K562 (cell line): ENCODE results near the gene ZNRF3. TPM values are rescaled to one million over a fixed set of nuclear protein-coding genes. Genes with fewer than 3 reads are reported as not detected.

Experiments used
- ATAC-seq: fragments of 200-7000 bp; cut with Tn5 transposase; 3 replicates; pipeline ENCODE4 v1.9.1; 2020; ENCODE audit warnings: moderate library complexity
- BruUV-seq: library from RNA; stranded (reverse); fragments of 400-500 nt; replicated peaks from 2 replicates; lab custom pipeline; 2021; lab: Mats Ljungman, UMichigan
- CTCF ChIA-PET: fragments of 300-600 bp; formaldehyde crosslinking; extraction: SDS; loops from one replicate; lab custom pipeline; 2021; ENCODE audit warnings: low intra/inter-chr PET ratio; lab: Yijun Ruan, JAX
- POLR2A ChIA-PET: fragments of 300-600, 350-650 bp; sonication (Branson Sonifier 250); formaldehyde crosslinking; extraction: SDS; loops from one replicate; lab custom pipeline; 2021; ENCODE audit warnings: antibody characterized with exemption, inconsistent platforms; lab: Yijun Ruan, JAX
- DNase-seq, 4 experiments: peaks; one replicate each; pipeline versions ENCODE4 v3.0.0 to v3.0.0-alpha.2; 2011 to 2018; ENCODE audit warnings: low spot score in 3 of 4, mixed read lengths in 3 of 4; ENCODE audit errors: extremely low read depth in 1 of 4
- FAIRE-seq: peaks from 2 replicates; lab custom pipeline; 2011; peaks lifted over from hg19 to GRCh38; lab: Jason Lieb, UNC
- H2AFZ ChIP-seq: 2 replicates; pipeline ENCODE4 v1.6.0; 2011; ENCODE audit warnings: low read depth, low read length, control low read depth, inconsistent platforms
- H3K27ac ChIP-seq: fragments of 200-600 bp; 3 replicates; pipeline ENCODE4 v1.8.0; 2011; ENCODE audit warnings: low read depth, mild to moderate bottlenecking, control low read depth, inconsistent platforms, low read length, moderate library complexity, mixed read lengths; ENCODE audit errors: extremely low read depth
- H3K27me3 ChIP-seq, 2 experiments: fragments of 300-600 bp in 1 of 2; 2 replicates in 1 of 2; 3 replicates in 1 of 2; pipeline versions ENCODE4 v1.6.0 to v1.8.0; 2011; ENCODE audit warnings: inconsistent platforms in 2 of 2, low read length in 2 of 2, mild to moderate bottlenecking in 1 of 2, mixed read lengths in 1 of 2, moderate library complexity in 1 of 2; ENCODE audit not compliant: control insufficient read depth in 2 of 2, insufficient read depth in 2 of 2
- H3K36me3 ChIP-seq: fragments of 300-600 bp; 3 replicates; pipeline ENCODE4 v1.8.0; 2011; ENCODE audit warnings: mild to moderate bottlenecking, low read length, inconsistent platforms; ENCODE audit not compliant: control insufficient read depth, insufficient read depth
- H3K4me1 ChIP-seq, 2 experiments: fragments of 200-600 bp in 1 of 2; replicated peaks in 1 of 2; 2 replicates in 1 of 2; 3 replicates in 1 of 2; pipeline versions ENCODE4 v1.5.1 to v1.8.0; 2011; ENCODE audit warnings: inconsistent platforms in 2 of 2, low read length in 2 of 2, mild to moderate bottlenecking in 1 of 2, mixed read lengths in 1 of 2, moderate library complexity in 1 of 2; ENCODE audit not compliant: control insufficient read depth in 2 of 2, insufficient read depth in 2 of 2
- H3K4me2 ChIP-seq: 2 replicates; pipeline ENCODE4 v1.6.1; 2011; ENCODE audit warnings: low read length, control low read depth, inconsistent platforms, mixed read lengths; ENCODE audit not compliant: insufficient read depth
- H3K4me3 ChIP-seq: fragments of 200-600 bp; sonication (generic), shearing (Covaris generic); 2 replicates; pipeline ENCODE4 v1.5.1; 2016; ENCODE audit warnings: control low read depth, inconsistent platforms
- H3K79me2 ChIP-seq: fragments of 200-600 bp; 3 replicates; pipeline ENCODE4 v1.8.0; 2011; ENCODE audit warnings: low read length, inconsistent platforms; ENCODE audit not compliant: control insufficient read depth, insufficient read depth
- H3K9ac ChIP-seq, 2 experiments: 2 replicates each; pipeline versions ENCODE4 v1.6.0 to v1.6.1; 2011; ENCODE audit warnings: low read depth in 2 of 2, low read length in 2 of 2, control low read depth in 1 of 2, inconsistent platforms in 1 of 2, mild to moderate bottlenecking in 1 of 2, mixed read lengths in 1 of 2; ENCODE audit not compliant: insufficient read depth in 1 of 2
- H3K9me1 ChIP-seq: one replicate; pipeline ENCODE4 v1.6.0; 2011; ENCODE audit warnings: inconsistent platforms, mild to moderate bottlenecking, low read length, moderate library complexity; ENCODE audit not compliant: control insufficient read depth, insufficient read depth
- H3K9me3 ChIP-seq: replicated peaks from 2 replicates; pipeline ENCODE4 v1.5.1; 2011; ENCODE audit warnings: low read depth, low read length, inconsistent platforms; ENCODE audit not compliant: control insufficient read depth, insufficient read depth
- H4K20me1 ChIP-seq: replicated peaks from 2 replicates; pipeline ENCODE4 v1.6.1; 2011; ENCODE audit warnings: low read length, inconsistent platforms, mixed read lengths; ENCODE audit not compliant: control insufficient read depth, insufficient read depth
- CAMTA2 ChIP-seq: fragments of 250-450 bp; sonication (Bioruptor Pico); conservative IDR thresholded peaks from 2 replicates; pipeline ENCODE4 v1.5.1; 2022
- ELF4 ChIP-seq: fragments of 450-650 bp; formaldehyde crosslinking; IDR thresholded peaks from 2 replicates; pipeline ENCODE4 v1.4.0; 2022; ENCODE audit warnings: missing genetic modification characterization
- MAZ ChIP-seq, 2 experiments: fragments of 450-650 bp in 1 of 2; sonication (generic) in 1 of 2; formaldehyde crosslinking; IDR thresholded peaks in 1 of 2; conservative IDR thresholded peaks in 1 of 2; 2 replicates each; pipeline versions ENCODE4 v1.4.0 to v1.5.0; 2020; ENCODE audit warnings: mild to moderate bottlenecking in 1 of 2, missing genetic modification reagents in 1 of 2
- NCOA2 ChIP-seq, 2 experiments: fragments of 450-650 bp; IDR thresholded peaks; 2 replicates each; pipeline ENCODE4 v1.6.1; 2018; ENCODE audit warnings: mild to moderate bottlenecking in 2 of 2, moderate library complexity in 1 of 2; ENCODE audit not compliant: partially characterized antibody in 2 of 2
- RFX7 ChIP-seq: fragments of 250-450 bp; sonication (Bioruptor Pico); IDR thresholded peaks from 2 replicates; pipeline ENCODE4 v1.5.1; 2021; ENCODE audit warnings: mild to moderate bottlenecking
- SETDB1 ChIP-seq: IDR thresholded peaks from one replicate; pipeline ENCODE4 v1.6.1; 2012; ENCODE audit warnings: low read length, control low read depth, inconsistent platforms
- YY1 ChIP-seq, 3 experiments: IDR thresholded peaks; 2 replicates each; pipeline ENCODE4 v1.6.1; 2011; ENCODE audit warnings: low read length in 2 of 3, mild to moderate bottlenecking in 2 of 3, moderate library complexity in 2 of 3, borderline replicate concordance in 1 of 3, control low read depth in 1 of 3, low read depth in 1 of 3; ENCODE audit not compliant: insufficient read depth in 3 of 3, insufficient replicate concordance in 2 of 3, control insufficient read depth in 1 of 3, insufficient read length in 1 of 3; ENCODE audit errors: extremely low read depth in 1 of 3
- WGBS: fragments of 100-300 bp; shearing (Covaris generic); methylation state at CpG from one replicate; pipeline ENCODE4 v1.1.6; 2016; ENCODE audit warnings: low coverage, mixed read lengths; ENCODE audit not compliant: insufficient coverage; ENCODE audit errors: missing lambda C conversion rate; 5-methylcytosine and 5-hydroxymethylcytosine counted together
- in situ Hi-C: fragments of 300-500 bp; cut with MboI; formaldehyde crosslinking; loops from 4 replicates; pipeline ENCODE4 v1.15.0; 2018; ENCODE audit warnings: inconsistent platforms, mixed read lengths
- intact Hi-C: fragments of 100-400 bp; cut with micrococcal nuclease; formaldehyde crosslinking; loops from 2 replicates; pipeline ENCODE4 v1.14.2; 2022
- polyA plus RNA-seq, 8 experiments: library from polyadenylated mRNA; depleted of rRNA in 4 of 8; stranded (reverse) in 5 of 8; unstranded in 3 of 8; fragments of >200 nt; fragmentation: Nextera tagmentation in 2 of 8; fragmentation: Illumina TruSeq in 1 of 8; extraction: Ambion mirVana in 2 of 8; extraction: Trizol in 1 of 8; gene quantifications; 2 replicates each; pipeline versions ENCODE4 v1.2.1 to v1.2.3, GENCODE V29; 2011 to 2014; ENCODE audit warnings: inconsistent platforms in 1 of 8, missing spikeins in 1 of 8
- total RNA-seq, 7 experiments: library from RNA; depleted of rRNA in 6 of 7; stranded (reverse); fragments of >200 nt in 6 of 7; fragmentation: Illumina TruSeq in 2 of 7; extraction: Trizol in 2 of 7; gene quantifications; 2 replicates each; pipeline versions ENCODE4 v1.2.1 to v1.2.3, GENCODE V29; 2011 to 2021; ENCODE audit warnings: low replicate concordance in 1 of 7
- TF ChIP-seq, protein P1 (sequence below): IDR thresholded peaks from 3 replicates; pipeline ENCODE4 v1.6.1; 2011; ENCODE audit warnings: borderline replicate concordance, mild to moderate bottlenecking, moderate library complexity; ENCODE audit not compliant: insufficient read length; ENCODE audit errors: extremely low read depth
- TF ChIP-seq, protein P2 (sequence below): fragments of 450-650 bp; IDR thresholded peaks from 2 replicates; pipeline ENCODE4 v1.6.1; 2016; ENCODE audit warnings: low read depth

Gene ZNRF3
- total and polyA plus RNA-seq, 9 of the 15 experiments (the other 6 are each of a cell fraction or from before 2014, with no cell fraction given): 0.41 to 5.9 (median 1.7) TPM

DNA sequence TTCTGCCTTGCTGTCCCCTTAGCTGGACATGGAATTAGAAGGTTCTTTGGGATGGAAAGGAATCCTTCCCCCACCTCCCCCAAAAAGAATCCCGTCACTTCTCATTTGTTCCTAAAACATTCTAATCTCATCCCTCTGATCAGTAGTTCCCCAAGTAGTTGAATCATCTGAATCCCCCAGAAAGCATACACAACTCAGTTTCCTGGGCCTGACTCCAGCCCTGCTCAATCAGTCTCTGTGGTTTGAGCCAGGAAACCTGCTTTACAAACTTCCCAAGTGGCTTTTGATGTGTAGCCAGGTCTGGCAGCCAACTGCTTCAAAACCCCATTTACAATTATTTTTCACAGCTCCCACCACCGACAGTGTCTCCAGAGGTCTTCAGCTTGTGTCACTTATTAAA is 158.0 kb downstream of the ZNRF3 start:
- Histone ChIP-seq H4K20me1 (no peaks in the 10 kb centered on the region), H3K4me3 (no peak overlapping the region), H3K9ac (no peak overlapping the region), H3K4me1 (no peaks in the 10 kb centered on the region; a peak in 1 of 5 replicates), H3K9me1 (no peaks in the 10 kb centered on the region), H2AFZ (no peak overlapping the region), H3K27ac (no peak overlapping the region), H3K27me3 (no peaks in the 10 kb centered on the region), H3K79me2 (no peaks in the 10 kb centered on the region), H3K36me3 (peaks cover 20% of the 10 kb centered on the region; the same call in 2 of the 3 replicates), H3K9me3 (no peaks in the 10 kb centered on the region), H3K4me2 (no peak overlapping the region)
- in situ Hi-C loops: no loop called here
- ChIA-PET CTCF (interaction anchor here (1.4 to 3.1 kb wide), 3 partner anchors 186 to 1020 kb away, joined by 3 to 33 read pairs (median 8); no protein-coding TSS in a partner anchor), POLR2A (interaction anchor here (1.0 to 1.4 kb wide), 2 partner anchors 8 to 111 kb away, joined by 5 to 7 read pairs; no protein-coding TSS in a partner anchor)
- WGBS: 44% methylated on average over 1 of the region's 2 CpGs
- intact Hi-C loops: loop anchor here (5.0 kb wide), 2 partner anchors 206 to 439 kb away; no protein-coding TSS in a partner anchor
- no TSS peak for BruUV-seq
- FAIRE-seq (no peak), ATAC-seq (no peak), DNase-seq (no peak)
- TF ChIP-seq ELF4 (CRISPR knock-in tag) (no peak), CAMTA2 (CRISPR knock-in tag) (no peak), MAZ (CRISPR knock-in tag; conservative IDR thresholded peaks at IDR 0.05 in 1 of 2, IDR thresholded peaks at IDR 0.05 in 1 of 2) (no peak), RFX7 (CRISPR knock-in tag) (no peak), SETDB1 (no peak), YY1 (IDR thresholded peaks at IDR 0.05; ENCODE audit: borderline replicate concordance in 1 of 3, control insufficient read depth in 1 of 3, extremely low read depth in 1 of 3, insufficient read depth in 3 of 3, insufficient read length in 1 of 3, insufficient replicate concordance in 2 of 3, low read depth in 1 of 3, low read length in 2 of 3) (no peak), NCOA2 (IDR thresholded peaks at IDR 0.05; ENCODE audit: partially characterized antibody in 2 of 2) (no peak)
- TF ChIP-seq, protein P1, sequence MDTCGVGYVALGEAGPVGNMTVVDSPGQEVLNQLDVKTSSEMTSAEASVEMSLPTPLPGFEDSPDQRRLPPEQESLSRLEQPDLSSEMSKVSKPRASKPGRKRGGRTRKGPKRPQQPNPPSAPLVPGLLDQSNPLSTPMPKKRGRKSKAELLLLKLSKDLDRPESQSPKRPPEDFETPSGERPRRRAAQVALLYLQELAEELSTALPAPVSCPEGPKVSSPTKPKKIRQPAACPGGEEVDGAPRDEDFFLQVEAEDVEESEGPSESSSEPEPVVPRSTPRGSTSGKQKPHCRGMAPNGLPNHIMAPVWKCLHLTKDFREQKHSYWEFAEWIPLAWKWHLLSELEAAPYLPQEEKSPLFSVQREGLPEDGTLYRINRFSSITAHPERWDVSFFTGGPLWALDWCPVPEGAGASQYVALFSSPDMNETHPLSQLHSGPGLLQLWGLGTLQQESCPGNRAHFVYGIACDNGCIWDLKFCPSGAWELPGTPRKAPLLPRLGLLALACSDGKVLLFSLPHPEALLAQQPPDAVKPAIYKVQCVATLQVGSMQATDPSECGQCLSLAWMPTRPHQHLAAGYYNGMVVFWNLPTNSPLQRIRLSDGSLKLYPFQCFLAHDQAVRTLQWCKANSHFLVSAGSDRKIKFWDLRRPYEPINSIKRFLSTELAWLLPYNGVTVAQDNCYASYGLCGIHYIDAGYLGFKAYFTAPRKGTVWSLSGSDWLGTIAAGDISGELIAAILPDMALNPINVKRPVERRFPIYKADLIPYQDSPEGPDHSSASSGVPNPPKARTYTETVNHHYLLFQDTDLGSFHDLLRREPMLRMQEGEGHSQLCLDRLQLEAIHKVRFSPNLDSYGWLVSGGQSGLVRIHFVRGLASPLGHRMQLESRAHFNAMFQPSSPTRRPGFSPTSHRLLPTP: no peak
- TF ChIP-seq, protein P2, sequence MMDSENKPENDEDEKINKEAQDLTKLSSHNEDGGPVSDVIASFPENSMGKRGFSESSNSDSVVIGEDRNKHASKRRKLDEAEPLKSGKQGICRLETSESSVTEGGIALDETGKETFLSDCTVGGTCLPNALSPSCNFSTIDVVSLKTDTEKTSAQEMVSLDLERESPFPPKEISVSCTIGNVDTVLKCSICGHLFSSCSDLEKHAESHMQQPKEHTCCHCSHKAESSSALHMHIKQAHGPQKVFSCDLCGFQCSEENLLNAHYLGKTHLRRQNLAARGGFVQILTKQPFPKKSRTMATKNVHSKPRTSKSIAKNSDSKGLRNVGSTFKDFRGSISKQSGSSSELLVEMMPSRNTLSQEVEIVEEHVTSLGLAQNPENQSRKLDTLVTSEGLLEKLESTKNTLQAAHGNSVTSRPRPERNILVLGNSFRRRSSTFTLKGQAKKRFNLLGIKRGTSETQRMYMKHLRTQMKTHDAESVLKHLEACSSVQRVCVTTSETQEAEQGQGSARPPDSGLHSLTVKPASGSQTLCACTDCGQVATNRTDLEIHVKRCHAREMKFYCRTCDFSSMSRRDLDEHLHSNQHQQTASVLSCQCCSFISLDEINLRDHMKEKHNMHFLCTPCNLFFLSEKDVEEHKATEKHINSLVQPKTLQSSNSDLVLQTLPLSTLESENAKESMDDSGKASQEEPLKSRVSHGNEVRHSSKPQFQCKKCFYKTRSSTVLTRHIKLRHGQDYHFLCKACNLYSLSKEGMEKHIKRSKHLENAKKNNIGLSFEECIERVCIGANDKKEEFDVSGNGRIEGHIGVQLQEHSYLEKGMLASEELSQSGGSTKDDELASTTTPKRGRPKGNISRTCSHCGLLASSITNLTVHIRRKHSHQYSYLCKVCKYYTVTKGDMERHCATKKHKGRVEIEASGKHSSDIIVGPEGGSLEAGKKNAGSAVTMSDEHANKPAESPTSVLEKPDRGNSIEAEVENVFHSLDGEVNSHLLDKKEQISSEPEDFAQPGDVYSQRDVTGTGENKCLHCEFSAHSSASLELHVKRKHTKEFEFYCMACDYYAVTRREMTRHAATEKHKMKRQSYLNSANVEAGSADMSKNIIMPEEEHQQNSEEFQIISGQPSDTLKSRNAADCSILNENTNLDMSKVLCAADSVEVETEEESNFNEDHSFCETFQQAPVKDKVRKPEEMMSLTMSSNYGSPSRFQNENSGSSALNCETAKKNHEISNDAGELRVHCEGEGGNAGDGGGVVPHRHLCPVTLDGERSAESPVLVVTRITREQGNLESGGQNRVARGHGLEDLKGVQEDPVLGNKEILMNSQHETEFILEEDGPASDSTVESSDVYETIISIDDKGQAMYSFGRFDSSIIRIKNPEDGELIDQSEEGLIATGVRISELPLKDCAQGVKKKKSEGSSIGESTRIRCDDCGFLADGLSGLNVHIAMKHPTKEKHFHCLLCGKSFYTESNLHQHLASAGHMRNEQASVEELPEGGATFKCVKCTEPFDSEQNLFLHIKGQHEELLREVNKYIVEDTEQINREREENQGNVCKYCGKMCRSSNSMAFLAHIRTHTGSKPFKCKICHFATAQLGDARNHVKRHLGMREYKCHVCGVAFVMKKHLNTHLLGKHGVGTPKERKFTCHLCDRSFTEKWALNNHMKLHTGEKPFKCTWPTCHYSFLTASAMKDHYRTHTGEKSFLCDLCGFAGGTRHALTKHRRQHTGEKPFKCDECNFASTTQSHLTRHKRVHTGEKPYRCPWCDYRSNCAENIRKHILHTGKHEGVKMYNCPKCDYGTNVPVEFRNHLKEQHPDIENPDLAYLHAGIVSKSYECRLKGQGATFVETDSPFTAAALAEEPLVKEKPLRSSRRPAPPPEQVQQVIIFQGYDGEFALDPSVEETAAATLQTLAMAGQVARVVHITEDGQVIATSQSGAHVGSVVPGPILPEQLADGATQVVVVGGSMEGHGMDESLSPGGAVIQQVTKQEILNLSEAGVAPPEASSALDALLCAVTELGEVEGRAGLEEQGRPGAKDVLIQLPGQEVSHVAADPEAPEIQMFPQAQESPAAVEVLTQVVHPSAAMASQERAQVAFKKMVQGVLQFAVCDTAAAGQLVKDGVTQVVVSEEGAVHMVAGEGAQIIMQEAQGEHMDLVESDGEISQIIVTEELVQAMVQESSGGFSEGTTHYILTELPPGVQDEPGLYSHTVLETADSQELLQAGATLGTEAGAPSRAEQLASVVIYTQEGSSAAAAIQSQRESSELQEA: no peak
